ENCODE results near the gene ANKRD24. TPM values are rescaled to one million over a fixed set of nuclear protein-coding genes. Genes with fewer than 3 reads are reported as not detected.
A peak's percentile ranks its signal among the peaks of the same experiment; 100 is the strongest.
"Not testable (repeated sequence)": the region's sequence is repeated elsewhere in the genome, so short reads cannot be mapped to it uniquely, and the experiment has no call there.

Gene ANKRD24
- 0.82 TPM for total RNA-seq (ENCODE audit: unreplicated experiment)
- long read RNA-seq: 0 reads

- Mint-ChIP-seq H3K27me3 (ENCODE audit: unreplicated experiment) (peaks cover 4% of the 10 kb centered on the region), H3K4me1 (ENCODE audit: unreplicated experiment) (peaks cover 3% of the 10 kb centered on the region), H3K4me3 (ENCODE audit: unreplicated experiment) (peak within 1 kb of the TSS; percentile 96), H3K27ac (ENCODE audit: unreplicated experiment) (peak within 1 kb of the TSS; percentile 61), H3K36me3 (ENCODE audit: low read depth, unreplicated experiment) (peaks cover 1% of the 10 kb centered on the region), H3K9me3 (ENCODE audit: unreplicated experiment) (no peaks in the 10 kb centered on the region)
- no peak for TF ChIP-seq CTCF (IDR thresholded peaks at IDR 0.05; ENCODE audit: unreplicated experiment)
- peak; percentile 93 for DNase-seq (ENCODE audit: low spot score)
These were observed at the start of gene ANKRD24, which contains the start of gene SIRT6 for GRCh38 chr19:4182084-4182810. ANKRD24 (plus strand) TSS chr19:4182689; CDS start chr19:4186426, 3,737 bp downstream. SIRT6 (minus strand) TSS chr19:4182563; CDS start chr19:4182539, 24 bp downstream.

- no peak for TF ChIP-seq CTCF (IDR thresholded peaks at IDR 0.05; ENCODE audit: unreplicated experiment)
- DNase-seq (ENCODE audit: low spot score): no peak
- H3K27me3 Mint-ChIP-seq (ENCODE audit: unreplicated experiment): no peaks in the 10 kb centered on the region
- no peak overlapping the region for H3K27ac Mint-ChIP-seq (ENCODE audit: unreplicated experiment)
- H3K4me1 Mint-ChIP-seq (ENCODE audit: unreplicated experiment): no peaks in the 10 kb centered on the region
- H3K9me3 Mint-ChIP-seq (ENCODE audit: unreplicated experiment): no peaks in the 10 kb centered on the region
- no peaks in the 10 kb centered on the region for H3K36me3 Mint-ChIP-seq (ENCODE audit: low read depth, unreplicated experiment)
- no peak overlapping the region for H3K4me3 Mint-ChIP-seq (ENCODE audit: unreplicated experiment)
These were observed 48.1 kb upstream of the ANKRD24 start for GRCh38 chr19:4134351-4134750.

- H3K27me3 Mint-ChIP-seq (ENCODE audit: unreplicated experiment); H3K4me3 Mint-ChIP-seq (ENCODE audit: unreplicated experiment); H3K9me3 Mint-ChIP-seq (ENCODE audit: unreplicated experiment); H3K27ac Mint-ChIP-seq (ENCODE audit: unreplicated experiment); H3K36me3 Mint-ChIP-seq (ENCODE audit: low read depth, unreplicated experiment); DNase-seq (ENCODE audit: low spot score); H3K4me1 Mint-ChIP-seq (ENCODE audit: unreplicated experiment): not testable (repeated sequence)
These were observed 47.1 kb upstream of the ANKRD24 start for GRCh38 chr19:4135386-4135785.

GRCh38 chr19:4136680-4137088 is 45.8 kb upstream of the ANKRD24 start:
- Mint-ChIP-seq H3K4me1 (ENCODE audit: unreplicated experiment) (no peaks in the 10 kb centered on the region), H3K4me3 (ENCODE audit: unreplicated experiment) (no peak overlapping the region)

GRCh38 chr19:4138445-4138844 is 44.0 kb upstream of the ANKRD24 start:
- H3K4me3 Mint-ChIP-seq (ENCODE audit: unreplicated experiment): no peak overlapping the region
- no peaks in the 10 kb centered on the region for H3K9me3 Mint-ChIP-seq (ENCODE audit: unreplicated experiment)
- no peaks in the 10 kb centered on the region for H3K27me3 Mint-ChIP-seq (ENCODE audit: unreplicated experiment)
- H3K4me1 Mint-ChIP-seq (ENCODE audit: unreplicated experiment): no peaks in the 10 kb centered on the region
- no peak for TF ChIP-seq CTCF (IDR thresholded peaks at IDR 0.05; ENCODE audit: unreplicated experiment)
- H3K36me3 Mint-ChIP-seq (ENCODE audit: low read depth, unreplicated experiment): no peaks in the 10 kb centered on the region
- DNase-seq (ENCODE audit: low spot score): no peak
- H3K27ac Mint-ChIP-seq (ENCODE audit: unreplicated experiment): no peak overlapping the region

More at GRCh38 chr19:4136680-4137088, 45.8 kb upstream of the ANKRD24 start:
- no peak for DNase-seq (ENCODE audit: low spot score)
- no peaks in the 10 kb centered on the region for H3K9me3 Mint-ChIP-seq (ENCODE audit: unreplicated experiment)
- H3K27me3 Mint-ChIP-seq (ENCODE audit: unreplicated experiment): no peaks in the 10 kb centered on the region
- no peak overlapping the region for H3K27ac Mint-ChIP-seq (ENCODE audit: unreplicated experiment)
- TF ChIP-seq CTCF (IDR thresholded peaks at IDR 0.05; ENCODE audit: unreplicated experiment): no peak
- H3K36me3 Mint-ChIP-seq (ENCODE audit: low read depth, unreplicated experiment): no peaks in the 10 kb centered on the region

All from endothelial cell (in vitro differentiated cells).